ENCODE data around the gene HOXC12.

The HOXC12 gene

DNA sequence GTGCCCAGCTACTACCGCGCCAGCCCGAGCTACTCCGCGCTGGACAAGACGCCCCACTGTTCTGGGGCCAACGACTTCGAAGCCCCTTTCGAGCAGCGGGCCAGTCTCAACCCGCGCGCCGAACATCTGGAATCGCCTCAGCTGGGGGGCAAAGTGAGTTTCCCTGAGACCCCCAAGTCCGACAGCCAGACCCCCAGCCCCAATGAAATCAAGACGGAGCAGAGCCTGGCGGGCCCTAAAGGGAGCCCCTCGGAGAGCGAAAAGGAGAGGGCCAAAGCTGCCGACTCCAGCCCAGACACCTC, 30.9 kb downstream of the HOXC12 start:
- no peak for DNase-seq

DNA sequence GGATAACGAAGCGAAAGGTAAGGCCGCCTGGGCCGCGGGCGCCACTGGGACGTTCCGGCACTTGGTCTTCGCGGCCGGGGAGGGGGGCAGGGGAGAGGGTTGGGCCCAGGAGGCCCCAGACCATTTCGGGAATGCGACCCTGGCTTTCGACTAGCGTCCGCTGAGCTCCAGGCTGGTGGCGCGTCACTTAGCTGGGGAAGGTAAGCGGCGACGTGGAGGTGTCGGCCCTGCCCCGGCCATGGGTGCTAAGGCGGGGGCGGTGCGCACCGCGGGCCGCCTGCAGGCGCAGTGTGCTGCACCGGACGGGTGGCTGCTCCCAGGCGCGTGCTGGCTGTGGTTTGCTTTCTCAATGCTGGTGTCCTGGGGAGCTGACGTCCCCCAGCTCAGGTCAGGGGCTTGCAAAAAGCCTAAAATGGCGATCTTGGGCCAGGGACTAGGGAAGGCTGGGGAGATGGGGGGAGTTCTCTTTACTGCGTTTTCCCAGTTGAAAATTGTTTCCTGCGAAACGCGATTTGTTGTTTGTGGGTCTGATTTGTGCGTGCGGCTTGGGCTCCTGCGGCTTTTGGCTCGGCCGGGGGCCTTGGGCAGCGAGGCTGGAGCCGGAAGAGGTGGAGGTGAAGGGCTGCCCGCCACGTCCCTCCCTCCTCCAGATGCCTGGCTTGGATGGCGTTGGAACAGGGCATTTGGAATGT, 31.4 kb downstream of the HOXC12 start:
- DNase-seq: no peak

DNA sequence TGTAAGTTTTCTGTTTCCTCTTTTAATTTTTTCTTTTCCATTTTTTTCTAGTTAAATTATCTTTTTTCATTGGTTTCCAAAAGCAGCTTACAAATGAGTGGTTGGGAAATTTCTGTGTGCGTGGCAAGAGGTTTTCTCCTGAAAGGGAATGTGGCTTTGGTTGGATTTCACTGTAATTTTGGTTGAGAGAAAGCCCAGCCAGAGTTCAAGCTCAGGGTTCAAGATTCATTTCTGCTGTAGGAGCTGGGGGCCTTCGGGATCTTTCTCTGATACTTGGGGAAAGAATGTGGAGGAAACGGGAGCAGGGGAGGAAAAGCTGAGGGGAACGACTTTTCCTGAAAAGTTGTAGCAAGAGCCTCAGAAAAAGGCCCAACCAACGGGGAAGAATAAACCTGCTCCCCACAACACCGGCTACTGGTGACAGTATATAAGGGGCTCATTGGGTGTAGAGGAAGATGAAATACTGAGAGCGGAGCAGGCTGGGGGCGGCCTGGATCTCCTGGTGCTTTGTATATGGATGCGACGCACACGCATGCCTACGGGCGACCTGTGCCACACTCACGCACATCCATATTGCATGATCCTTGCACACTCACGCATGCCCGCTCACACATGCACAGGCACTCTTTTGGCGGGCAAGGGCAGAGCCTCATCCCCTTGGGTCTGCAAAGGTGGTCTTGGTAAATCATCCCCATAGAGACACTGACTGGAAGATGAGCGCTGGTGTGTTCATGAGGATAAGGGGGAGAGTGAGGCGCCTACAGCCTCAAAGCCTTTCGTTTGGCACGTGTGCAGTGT, 32.2 kb downstream of the HOXC12 start:
- DNase-seq: no peak

DNA sequence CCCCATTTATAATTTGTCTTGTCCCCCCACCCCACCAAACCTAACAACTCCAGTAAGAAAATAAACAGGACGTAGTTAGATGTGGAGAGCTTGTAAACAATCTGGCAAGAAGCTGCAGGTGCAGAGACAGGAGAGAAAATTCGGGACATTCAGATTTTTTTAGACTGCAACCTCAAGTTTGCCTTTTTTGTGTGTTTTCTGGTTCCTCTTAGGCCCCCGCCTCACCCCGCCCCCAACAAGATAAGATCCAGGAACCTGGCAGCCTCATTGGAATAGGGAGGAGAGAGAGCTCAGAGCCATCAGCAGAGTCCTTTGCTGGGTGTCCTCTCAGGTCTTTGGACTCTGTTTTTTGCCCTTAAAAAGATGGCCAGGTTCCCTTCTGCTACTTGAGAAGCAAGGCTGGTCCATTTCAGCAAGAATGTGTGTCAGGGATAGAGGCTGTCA, 33.1 kb downstream of the HOXC12 start:
- DNase-seq: no peak

DNA sequence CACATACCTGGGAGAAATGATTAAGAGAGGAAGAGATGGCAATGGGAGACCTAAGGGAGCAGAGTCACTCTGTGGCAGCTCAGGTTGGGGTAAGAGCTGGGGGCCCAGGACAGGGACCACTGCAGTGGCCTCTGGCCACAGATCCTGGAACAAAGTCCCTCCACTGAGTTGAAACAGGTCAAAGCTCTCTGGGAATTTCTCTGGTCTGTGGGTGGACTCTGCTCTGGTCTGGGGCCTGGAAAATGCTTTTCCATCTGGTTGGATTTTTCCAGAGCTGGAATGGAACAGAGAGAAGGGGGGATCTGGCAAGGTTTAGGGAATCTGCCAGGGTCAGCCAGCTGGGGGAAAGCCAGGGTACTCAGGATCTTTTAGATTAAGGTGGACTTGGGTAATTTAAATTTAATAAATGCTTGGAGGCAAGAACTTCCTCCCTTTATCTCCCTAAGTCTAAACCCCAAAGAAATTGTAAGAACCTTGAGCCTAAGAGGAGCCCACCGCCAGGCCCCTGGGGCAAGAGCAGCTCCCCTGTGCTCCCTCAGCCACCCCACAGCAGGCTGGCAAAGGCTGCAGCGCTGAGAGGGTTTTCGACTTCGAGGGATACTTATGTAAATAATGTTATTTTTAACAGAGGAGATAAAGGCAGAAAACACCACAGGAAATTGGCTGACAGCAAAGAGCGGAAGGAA, 34.0 kb downstream of the HOXC12 start:
- no peak for DNase-seq

DNA sequence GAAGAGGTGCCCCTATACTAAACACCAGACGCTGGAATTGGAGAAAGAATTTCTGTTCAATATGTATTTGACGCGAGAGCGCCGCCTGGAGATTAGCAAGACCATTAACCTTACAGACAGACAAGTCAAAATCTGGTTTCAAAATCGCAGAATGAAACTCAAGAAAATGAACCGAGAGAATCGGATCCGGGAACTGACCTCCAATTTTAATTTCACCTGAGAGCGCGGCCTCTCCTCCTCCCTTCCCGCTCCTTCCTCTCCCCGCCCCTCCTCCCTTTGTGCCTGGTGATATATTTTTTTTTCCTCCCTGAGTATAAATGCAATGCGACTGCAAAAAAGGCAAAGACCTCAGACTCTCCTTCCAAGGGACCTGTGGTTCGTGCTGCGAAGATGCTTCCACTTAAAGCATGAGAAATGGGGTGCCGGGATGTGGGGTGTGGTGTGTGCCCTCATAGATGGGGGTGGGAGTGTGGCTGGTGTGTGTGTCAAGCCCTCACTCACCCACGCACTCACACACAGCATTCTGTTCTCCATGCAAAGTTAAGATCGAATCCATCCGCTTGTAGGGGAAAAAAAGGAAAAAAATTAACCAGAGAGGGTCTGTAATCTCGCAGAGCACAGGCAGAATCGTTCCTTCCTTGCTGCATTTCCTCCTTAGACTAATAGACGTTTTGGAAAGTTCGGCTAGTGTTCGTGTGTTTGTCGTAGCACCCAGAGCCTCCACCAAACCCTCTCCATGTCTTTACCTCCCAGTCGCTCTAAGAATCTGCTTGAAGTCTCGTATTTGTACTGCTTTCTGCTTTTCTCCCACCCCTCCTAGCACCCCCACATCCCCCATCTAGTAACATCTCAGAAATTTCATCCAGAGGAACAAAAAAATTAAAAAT, 34.8 kb downstream of the HOXC12 start:
- DNase-seq: peak; percentile 55

DNA sequence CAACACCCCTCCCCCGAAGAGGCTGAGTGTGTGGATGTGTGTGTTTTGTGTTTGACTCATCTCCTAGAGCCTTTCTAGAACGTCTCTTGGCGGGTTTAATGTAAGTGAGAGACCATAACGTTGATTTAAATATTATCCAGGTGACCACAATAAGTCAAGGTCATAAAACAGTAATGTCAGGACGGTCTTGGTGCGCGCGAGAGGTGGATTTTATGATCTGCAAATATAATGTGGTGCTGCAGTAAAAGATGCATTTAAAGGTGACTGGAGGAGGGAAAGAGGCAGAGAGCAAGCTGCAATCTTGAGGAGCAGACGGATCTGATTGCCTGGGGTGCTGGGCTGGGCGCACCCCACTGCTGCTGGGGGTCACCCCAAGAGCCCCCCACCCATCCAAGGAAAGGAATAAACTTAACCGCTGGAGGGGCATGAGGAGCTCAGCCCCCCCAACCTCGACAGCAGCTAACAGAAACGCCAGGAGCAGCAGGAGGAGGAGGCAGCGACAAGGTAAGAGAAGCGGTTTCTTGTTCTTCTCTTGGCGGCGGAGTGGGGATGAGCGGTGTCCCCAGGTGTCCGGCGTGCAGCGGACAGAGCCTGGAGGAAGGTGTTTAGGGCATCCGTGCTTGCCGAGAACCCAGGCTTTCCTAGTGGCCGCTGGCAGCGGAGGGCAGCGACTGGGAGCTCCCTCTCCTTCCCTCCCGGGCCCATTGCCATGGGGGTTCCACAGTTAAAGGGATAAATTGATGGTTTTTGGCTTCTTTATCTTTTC, 35.8 kb downstream of the HOXC12 start:
- no peak for DNase-seq

DNA sequence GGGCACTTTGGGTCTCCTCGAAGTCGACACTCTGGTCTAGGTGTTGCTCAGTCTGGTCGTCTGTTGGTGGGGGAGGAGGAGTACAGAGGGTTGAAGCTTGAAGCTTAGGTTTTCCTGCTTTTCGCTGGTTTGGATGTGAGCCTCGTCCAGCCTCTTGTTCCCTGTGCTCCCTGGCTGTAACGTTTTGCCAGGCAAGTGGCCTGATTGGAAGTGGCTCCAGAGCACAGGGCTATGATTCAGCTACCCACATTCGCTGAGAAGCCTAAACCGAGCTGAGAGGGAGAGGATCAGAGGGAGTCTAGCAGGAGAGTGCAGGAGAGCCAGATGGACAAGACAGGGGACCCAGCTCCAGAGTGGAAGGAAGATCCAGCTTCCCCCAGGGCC, 36.4 kb downstream of the HOXC12 start:
- DNase-seq: no peak

DNA sequence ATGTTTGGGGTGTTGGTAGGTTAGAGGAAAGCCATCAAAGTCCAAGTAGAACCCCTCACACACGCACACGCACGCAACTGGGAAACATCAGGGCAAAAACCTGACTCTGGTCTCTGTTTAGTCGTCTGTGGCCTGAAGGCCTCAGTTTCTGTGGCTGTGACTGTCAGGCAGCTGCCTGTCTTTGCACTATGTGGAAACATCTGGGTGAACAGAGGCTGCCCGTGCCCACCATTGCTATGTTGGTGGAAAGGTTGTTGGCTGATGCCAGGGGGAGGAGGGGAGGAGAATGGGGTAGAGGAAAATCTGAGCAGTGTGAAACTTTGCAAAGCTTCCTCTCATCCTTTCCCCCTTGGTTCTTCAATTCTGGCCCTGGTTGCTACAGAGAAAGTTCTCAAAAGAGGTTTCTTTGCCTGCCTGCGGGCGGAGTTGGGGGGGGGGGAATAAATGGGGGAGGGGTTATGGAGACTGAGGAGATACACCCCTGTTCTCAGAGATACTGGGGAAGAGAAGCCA, 37.7 kb downstream of the HOXC12 start:
- no peak for DNase-seq

DNA sequence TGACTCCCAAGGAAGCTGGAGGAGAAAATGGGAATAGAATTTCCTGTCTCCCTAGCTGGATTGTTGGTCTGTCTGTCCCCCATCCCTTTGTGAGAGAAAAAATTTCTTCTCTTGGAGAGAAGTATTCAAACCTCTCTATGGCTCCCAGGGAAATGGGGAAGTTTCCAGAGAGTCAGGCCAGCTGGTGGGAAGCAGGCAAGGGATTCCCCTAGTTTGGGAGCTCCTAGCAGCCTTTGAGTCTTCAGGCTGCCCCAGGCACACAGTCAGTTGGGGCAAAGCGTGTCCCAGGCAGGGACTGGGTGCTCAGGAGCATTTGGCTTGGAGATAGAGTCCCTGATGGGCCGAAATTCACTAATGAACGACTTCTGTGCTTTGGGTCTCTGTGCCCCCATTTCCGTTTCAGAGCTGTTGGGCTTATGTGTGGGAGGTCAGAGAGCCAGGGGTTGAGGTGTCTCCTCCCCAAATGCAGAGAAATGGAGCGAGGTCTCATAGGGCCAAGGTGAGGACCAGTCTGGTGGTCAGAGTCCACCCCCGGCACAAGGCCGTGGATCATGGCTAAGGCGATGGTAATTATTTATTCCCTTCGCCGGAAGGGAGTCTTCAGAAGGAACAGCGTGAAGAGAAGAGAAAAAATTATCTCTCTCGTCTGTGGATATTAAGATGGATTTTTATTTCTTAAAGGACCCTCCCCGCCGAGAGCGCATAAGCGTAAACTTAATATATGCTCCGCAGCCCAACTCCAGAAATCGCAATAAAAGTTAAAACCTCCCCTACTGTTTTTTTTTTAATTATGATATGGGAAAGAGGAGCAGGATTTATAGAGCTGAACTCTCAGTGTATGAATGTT, 38.7 kb downstream of the HOXC12 start:
- DNase-seq: no peak

DNA sequence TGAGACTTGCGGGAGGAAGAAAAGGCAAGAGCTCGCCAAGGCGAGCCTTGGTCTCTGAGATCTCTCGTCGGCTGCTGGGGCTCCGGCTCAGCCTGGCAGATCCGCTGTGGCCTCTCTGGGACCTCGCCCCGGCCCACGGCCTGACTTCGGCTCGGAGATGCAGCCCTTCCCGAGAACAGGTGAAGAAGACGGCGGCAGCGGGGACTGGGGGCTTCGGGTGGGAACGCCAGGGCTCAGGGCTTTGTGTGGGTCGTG, 39.2 kb downstream of the HOXC12 start:
- DNase-seq: no peak

DNA sequence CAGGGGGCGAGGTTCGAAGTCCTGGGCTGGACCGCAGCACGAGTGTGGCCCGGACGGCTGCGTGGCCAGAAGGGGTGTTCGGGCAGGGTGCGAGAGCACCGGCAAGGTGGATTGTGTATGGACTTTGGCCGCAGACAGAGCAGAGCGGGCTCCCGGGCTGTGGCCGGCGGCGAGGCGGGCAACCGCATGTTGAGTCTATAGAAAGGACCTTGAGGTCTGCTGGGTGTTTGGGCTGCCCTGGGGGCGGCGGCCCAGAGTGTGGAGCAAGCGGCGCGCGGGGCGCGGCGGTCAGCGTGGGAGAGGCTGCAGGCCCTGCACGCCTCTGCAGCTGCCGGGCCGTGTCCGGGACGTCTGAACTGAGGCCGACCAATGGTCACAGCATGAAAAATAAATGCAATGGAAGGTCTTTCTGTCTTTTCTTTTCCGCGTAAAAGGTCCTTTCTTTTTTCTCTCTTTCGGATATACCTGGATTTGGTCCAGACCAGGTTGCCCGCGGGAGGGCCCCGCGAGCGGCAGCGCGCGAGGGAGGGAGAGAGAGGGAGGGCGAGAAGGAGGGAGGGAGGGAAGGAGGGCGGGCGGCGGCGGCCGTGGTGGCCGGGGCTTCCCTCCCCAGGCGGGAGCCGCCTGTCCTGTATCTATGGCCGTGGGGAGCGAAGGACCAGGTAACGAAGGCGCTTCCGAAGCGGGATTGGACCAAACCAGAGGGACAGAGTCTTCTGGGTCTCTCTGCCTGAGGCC, 39.7 kb downstream of the HOXC12 start:
- DNase-seq: no peak

DNA sequence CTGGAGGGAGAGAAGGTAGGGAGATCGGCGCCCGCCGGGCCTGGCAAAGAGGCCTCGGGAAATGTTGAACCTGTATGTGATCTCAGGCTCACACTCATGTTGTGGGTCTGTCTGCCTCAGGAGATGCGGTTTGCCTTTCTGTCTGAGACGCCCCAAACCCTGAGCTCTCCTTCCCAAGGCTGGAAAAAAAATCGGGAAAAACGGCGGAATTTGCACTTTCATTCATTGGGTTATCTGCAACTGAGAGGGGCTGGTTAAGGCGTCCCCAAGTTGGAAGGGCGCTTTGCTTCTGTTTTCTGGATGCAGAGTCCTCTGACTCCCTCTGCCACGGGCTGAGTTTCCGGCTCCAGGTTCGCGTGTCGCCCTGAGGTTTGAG, 40.3 kb downstream of the HOXC12 start:
- no peak for DNase-seq

DNA sequence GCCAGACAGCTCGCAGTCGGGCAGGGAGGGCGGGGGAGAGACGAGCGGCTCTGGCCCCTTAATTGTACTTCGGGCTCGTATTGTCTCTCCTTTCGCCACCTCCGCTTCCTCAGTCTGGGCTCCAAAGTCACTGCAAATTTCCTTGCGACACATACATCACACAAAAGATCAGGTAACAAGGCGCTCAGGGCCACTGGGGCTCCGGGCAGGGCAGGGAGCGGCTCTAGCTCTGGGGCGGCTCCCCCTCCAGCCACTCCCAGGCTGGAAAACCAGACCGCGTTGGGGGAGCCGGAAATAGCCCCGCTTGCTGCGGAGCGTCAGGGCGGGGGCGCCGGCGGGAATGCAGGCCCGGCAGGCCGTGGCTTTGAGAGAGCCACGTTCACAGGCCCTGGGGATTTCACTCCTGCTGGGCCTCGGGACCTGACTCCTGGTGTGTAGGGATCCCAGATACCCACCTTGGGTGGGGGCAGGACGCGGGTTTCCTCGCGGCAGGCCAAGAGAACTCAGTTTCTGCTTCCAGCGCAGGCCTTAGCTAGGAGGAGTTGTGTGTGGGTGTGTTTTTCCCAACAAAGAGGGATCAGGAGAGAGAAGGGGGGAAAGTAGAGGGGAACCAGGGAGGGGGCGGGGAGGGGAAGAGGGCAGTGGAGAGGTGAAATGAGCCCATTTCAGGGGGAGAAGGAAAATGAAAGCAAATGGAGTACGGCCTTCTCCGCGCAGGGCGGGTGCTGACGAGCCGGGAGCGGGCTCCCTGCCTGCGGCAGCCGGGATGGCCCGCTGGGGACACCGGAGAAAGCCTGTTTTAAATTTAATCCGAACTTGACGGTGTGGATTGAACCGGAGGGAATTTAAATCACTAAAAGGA, 40.9 kb downstream of the HOXC12 start:
- no peak for DNase-seq

DNA sequence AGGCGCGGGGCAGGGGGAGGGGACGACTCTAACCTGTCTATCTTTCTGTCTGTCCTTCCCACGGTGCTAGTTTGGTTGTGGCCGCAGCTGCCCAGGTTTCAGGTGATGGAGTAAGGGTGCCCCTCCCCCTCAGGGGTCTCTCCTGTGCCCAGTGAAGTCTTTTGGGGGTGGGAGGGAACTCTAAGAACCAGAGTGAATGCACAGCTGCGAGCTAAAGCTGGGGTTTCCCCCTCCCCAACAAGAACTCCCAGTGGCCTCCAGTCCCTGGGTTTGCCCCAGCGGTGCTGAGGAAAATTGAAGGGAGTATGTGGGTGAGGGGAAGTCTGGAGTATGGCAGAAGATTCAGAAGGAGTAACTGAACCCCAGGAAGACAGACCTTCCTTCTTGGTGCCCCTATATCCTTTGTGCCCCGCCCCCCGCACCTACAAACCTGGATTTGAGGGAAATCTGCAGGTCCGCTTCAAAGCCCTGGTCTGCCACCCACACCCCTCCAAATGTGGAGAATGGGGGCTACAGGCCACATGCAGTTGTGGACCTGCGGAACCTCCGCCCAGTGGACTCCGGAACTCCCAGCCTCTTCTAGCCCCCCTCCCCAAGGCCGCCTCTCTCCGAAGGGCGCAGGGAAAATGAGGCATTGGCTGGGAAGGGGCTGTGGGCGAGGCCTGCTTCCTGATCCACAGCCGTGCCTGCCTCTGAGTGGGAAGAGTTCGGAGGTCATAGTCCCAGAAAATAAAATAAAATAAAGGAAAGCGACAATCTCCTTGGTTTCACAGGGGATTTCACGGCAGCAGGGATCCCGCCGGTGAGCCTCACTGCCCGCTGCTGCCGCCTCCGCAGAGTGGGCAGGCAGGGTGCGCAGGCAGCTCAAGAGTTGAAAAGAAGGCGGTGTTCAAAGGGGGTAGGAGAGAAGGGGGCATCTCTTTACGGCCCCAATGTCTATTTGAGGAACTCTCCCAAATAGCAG, 41.8 kb downstream of the HOXC12 start:
- no peak for DNase-seq

DNA sequence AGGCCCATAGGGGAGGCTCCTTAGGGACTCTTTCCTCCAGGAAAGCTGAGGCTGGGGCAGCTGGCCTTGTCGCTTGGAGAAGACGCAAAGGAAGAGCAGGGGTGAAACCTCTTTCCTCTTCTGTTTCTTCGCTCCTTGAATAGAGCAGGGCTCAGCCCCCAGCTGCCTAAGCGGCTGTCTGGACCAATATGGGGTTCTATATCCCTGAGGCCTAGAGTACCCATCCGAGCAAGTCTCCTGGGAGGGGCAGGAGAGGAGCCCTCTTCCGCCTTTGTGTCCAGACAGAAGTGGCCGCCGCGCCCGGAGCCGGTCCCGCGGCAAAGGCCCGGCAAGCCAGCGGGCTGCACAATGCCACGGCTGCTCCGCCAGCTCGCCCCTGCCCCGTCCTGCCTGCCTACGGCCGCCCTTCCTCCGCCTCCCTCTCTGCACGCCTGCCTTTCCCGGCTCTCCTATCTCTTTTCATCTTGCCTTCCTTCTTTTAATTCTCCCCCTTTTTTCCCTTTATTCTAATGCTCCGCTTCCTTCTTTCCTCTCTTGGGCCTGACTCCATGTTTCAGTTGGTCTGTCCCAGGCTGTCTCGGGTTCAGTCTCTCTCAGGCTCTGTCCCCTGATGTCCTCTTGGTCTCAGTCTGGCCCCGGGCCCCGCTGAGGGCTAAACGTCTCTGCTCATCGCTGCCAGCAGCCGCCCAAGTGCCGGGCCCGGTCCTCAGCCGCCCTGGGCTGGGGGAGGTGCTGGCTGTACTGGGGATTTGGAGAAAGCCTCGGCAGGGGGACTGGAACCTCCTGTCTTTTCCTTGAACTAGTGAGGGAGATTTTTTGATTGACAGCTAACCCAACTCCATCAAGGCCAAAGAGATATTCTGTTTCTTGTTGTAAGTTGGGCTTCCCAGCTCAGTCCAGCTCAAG, 42.8 kb downstream of the HOXC12 start:
- DNase-seq: no peak

DNA sequence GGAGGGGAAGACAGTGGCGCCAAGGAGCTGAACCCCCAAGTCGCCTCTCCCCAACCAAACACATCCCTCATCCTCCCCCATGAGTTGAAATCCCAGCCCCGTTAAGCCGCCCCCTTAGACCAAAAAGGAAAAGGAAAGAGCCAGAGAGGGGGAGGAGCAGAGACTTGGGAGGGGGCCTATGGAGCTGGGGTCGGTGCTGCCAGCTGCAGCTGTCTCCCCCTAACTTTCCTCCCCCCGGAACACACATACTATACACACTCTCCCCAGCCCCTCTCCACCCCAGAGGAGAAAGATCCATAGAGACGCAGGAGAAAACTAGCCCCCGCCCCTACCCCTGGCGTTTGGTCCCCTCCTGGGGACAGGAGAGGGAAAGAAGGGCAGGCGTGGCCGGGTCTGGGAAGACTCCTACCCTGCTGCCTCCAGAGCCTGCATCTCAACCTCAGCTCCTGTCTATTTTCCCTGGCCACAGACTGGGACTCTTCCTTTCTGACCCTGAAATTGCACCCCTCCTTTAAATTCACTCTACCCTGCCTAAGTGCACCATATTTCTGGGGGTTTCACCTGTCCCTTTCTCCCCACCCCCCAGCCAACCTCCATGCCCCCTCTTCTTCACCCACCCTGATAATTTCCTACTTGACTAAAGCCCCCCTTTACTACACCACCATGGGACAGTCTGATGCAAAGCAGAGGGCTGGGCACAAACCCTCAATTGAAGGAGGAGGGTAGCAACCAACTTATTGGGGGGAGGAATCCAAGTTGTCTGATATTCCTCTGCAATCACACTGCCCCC, 43.6 kb downstream of the HOXC12 start:
- DNase-seq: no peak

Measured in activated CD4-positive, alpha-beta T cell treated with anti-CD3 and anti-CD28 coated beads, Interleukin-10, Interleukin-2, amounts not matched to agents 100 ng/mL and 50 ng/mL, durations not matched to agents 16 hours and 8 hours (primary cell).